Nephron (organoid): ENCODE results near the gene HDHD2.
A peak's percentile ranks its signal among the peaks of the same experiment; 100 is the strongest.

Experiments
- H3K27ac Mint-ChIP-seq, 3 experiments: 2 replicates each; pipeline ENCODE4 v1.8.0; 2020; ENCODE audit warnings: mixed read lengths in 3 of 3, mild to moderate bottlenecking in 2 of 3, moderate library complexity in 1 of 3
- H3K27me3 Mint-ChIP-seq: 2 replicates; pipeline ENCODE4 v1.8.0; 2021; ENCODE audit warnings: low read depth, mild to moderate bottlenecking, moderate library complexity, mixed read lengths
- H3K36me3 Mint-ChIP-seq: 2 replicates; pipeline ENCODE4 v1.8.0; 2020; ENCODE audit warnings: low read depth, mixed read lengths
- H3K4me1 Mint-ChIP-seq: 2 replicates; pipeline ENCODE4 v1.8.0; 2020; ENCODE audit warnings: mixed read lengths
- H3K4me3 Mint-ChIP-seq, 3 experiments: 2 replicates each; pipeline ENCODE4 v1.8.0; 2020; ENCODE audit warnings: mild to moderate bottlenecking in 3 of 3, mixed read lengths in 3 of 3, moderate library complexity in 2 of 3
- H3K9me3 Mint-ChIP-seq: 2 replicates; pipeline ENCODE4 v1.8.0; 2020; ENCODE audit warnings: mixed read lengths
- CTCF ChIP-seq, 3 experiments: fragments of 200-600 bp; sonication (generic); IDR thresholded peaks; one replicate each; pipeline ENCODE4 v1.5.0; 2021; ENCODE audit warnings: antibody characterized with exemption in 3 of 3; ENCODE audit not compliant: unreplicated experiment in 3 of 3

Gene HDHD2

GRCh38 chr18:47179520-47179919 lies 29.2 kb upstream of the HDHD2 start:
- H3K36me3 Mint-ChIP-seq: no peaks in the 10 kb centered on the region
- peak overlapping the region in 2 of 3 experiments; percentile 24 to 54 for H3K4me3 Mint-ChIP-seq
- no peak for TF ChIP-seq CTCF (IDR thresholded peaks at IDR 0.05; ENCODE audit: unreplicated experiment in 3 of 3)
- H3K27me3 Mint-ChIP-seq: peaks cover 6% of the 10 kb centered on the region
- peaks cover 9% of the 10 kb centered on the region for H3K4me1 Mint-ChIP-seq
- H3K9me3 Mint-ChIP-seq: peaks cover 7% of the 10 kb centered on the region
- H3K27ac Mint-ChIP-seq: peak overlapping the region; percentile 16 to 43 (median 35)

GRCh38 chr18:47175898-47176575 lies 25.7 kb upstream of the HDHD2 start, which contains the start of gene IER3IP1:
TSS of gene IER3IP1 (minus strand) at chr18:47176364. CDS start at chr18:47176277, 87 bp downstream.
- Mint-ChIP-seq H3K27ac (no peak within 1 kb of the TSS), H3K4me3 (peak within 1 kb of the TSS; percentile 61 to 70 (median 66)), H3K9me3 (no peaks in the 10 kb centered on the region), H3K36me3 (no peaks in the 10 kb centered on the region), H3K27me3 (peaks cover 6% of the 10 kb centered on the region), H3K4me1 (peaks cover 9% of the 10 kb centered on the region)
- no peak for TF ChIP-seq CTCF (IDR thresholded peaks at IDR 0.05; ENCODE audit: unreplicated experiment in 3 of 3)

GRCh38 chr18:47175283-47175897 lies 25.1 kb upstream of the HDHD2 start:
- H3K9me3 Mint-ChIP-seq: no peaks in the 10 kb centered on the region
- no peaks in the 10 kb centered on the region for H3K36me3 Mint-ChIP-seq
- H3K4me1 Mint-ChIP-seq: peaks cover 9% of the 10 kb centered on the region
- no peak overlapping the region for H3K4me3 Mint-ChIP-seq
- H3K27me3 Mint-ChIP-seq: peaks cover 6% of the 10 kb centered on the region
- no peak overlapping the region for H3K27ac Mint-ChIP-seq
- no peak for TF ChIP-seq CTCF (IDR thresholded peaks at IDR 0.05; ENCODE audit: unreplicated experiment in 3 of 3)

- peaks cover 1% of the 10 kb centered on the region for H3K27me3 Mint-ChIP-seq
- H3K27ac Mint-ChIP-seq: no peak overlapping the region
- peaks cover 4% of the 10 kb centered on the region for H3K4me1 Mint-ChIP-seq
- H3K36me3 Mint-ChIP-seq: no peaks in the 10 kb centered on the region
- TF ChIP-seq CTCF (IDR thresholded peaks at IDR 0.05; ENCODE audit: unreplicated experiment in 3 of 3): no peak
- no peak overlapping the region for H3K4me3 Mint-ChIP-seq
- no peaks in the 10 kb centered on the region for H3K9me3 Mint-ChIP-seq
Observed at GRCh38 chr18:47174545-47175116, 24.3 kb upstream of the HDHD2 start.

GRCh38 chr18:47172476-47172875 lies 22.2 kb upstream of the HDHD2 start:
- H3K27ac Mint-ChIP-seq: no peak overlapping the region
- no peaks in the 10 kb centered on the region for H3K9me3 Mint-ChIP-seq
- no peaks in the 10 kb centered on the region for H3K4me1 Mint-ChIP-seq
- no peak for TF ChIP-seq CTCF (IDR thresholded peaks at IDR 0.05; ENCODE audit: unreplicated experiment in 3 of 3)
- H3K36me3 Mint-ChIP-seq: no peaks in the 10 kb centered on the region
- H3K4me3 Mint-ChIP-seq: no peak overlapping the region
- H3K27me3 Mint-ChIP-seq: no peaks in the 10 kb centered on the region
